HepG2 (cell line): ENCODE measurements around the gene PCGF2. TPM values are rescaled to one million over a fixed set of nuclear protein-coding genes. Genes with fewer than 3 reads are reported as not detected.

Experiments
- DMAP1 ChIP-seq: IDR thresholded peaks from 2 replicates; pipeline ENCODE4 v1.6.1; 2016
- HHEX ChIP-seq: IDR thresholded peaks from 2 replicates; pipeline ENCODE4 v1.6.1; 2016; ENCODE audit warnings: control low read depth
- JDP2 ChIP-seq: sonication (generic); formaldehyde crosslinking; IDR thresholded peaks from 2 replicates; pipeline ENCODE4 v1.8.1; 2022; ENCODE audit warnings: missing genetic modification reagents, borderline replicate concordance
- KDM6A ChIP-seq: IDR thresholded peaks from 2 replicates; pipeline ENCODE4 v1.6.1; 2016; ENCODE audit warnings: low read depth
- KMT2B ChIP-seq: IDR thresholded peaks from 2 replicates; pipeline ENCODE4 v1.6.1; 2016; ENCODE audit warnings: missing genetic modification reagents, missing compliant biosample characterization
- MED8 ChIP-seq: sonication (generic); formaldehyde crosslinking; IDR thresholded peaks from 2 replicates; pipeline ENCODE4 v1.8.1; 2023; ENCODE audit warnings: mild to moderate bottlenecking, missing genetic modification reagents; ENCODE audit not compliant: insufficient replicate concordance
- NR1H2 ChIP-seq: sonication (generic); formaldehyde crosslinking; IDR thresholded peaks from 2 replicates; pipeline ENCODE4 v1.8.1; 2022; ENCODE audit warnings: low read depth, missing genetic modification reagents, borderline replicate concordance
- PTBP1 ChIP-seq: fragments of 200-400 bp; formaldehyde crosslinking; IDR thresholded peaks from 2 replicates; pipeline ENCODE4 v1.6.1; 2018; ENCODE audit warnings: low read length, low read depth; ENCODE audit not compliant: poor library complexity, severe bottlenecking
- SALL1 ChIP-seq: sonication (generic); formaldehyde crosslinking; IDR thresholded peaks from 2 replicates; pipeline ENCODE4 v1.8.0; 2022; ENCODE audit warnings: mild to moderate bottlenecking, missing genetic modification reagents
- STAT5B ChIP-seq: sonication (generic); formaldehyde crosslinking; IDR thresholded peaks from 2 replicates; pipeline ENCODE4 v1.4.0; 2020; ENCODE audit warnings: missing genetic modification reagents
- ZBTB26 ChIP-seq: IDR thresholded peaks from 2 replicates; pipeline ENCODE4 v1.6.1; 2016; ENCODE audit warnings: missing compliant biosample characterization, missing genetic modification reagents, borderline replicate concordance
- ZFP82 ChIP-seq: sonication (generic); formaldehyde crosslinking; IDR thresholded peaks from 2 replicates; pipeline ENCODE4 v1.5.1; 2020; ENCODE audit warnings: mild to moderate bottlenecking, missing genetic modification reagents, borderline replicate concordance
- ZNF136 ChIP-seq: sonication (generic); formaldehyde crosslinking; IDR thresholded peaks from 2 replicates; pipeline ENCODE4 v1.8.1; 2022; ENCODE audit warnings: low read depth, mild to moderate bottlenecking, moderate library complexity, missing genetic modification reagents
- ZNF20 ChIP-seq: sonication (generic); formaldehyde crosslinking; IDR thresholded peaks from 2 replicates; pipeline ENCODE4 v1.4.0; 2020; ENCODE audit warnings: mild to moderate bottlenecking, moderate library complexity, missing genetic modification reagents
- ZNF414 ChIP-seq: sonication (generic); formaldehyde crosslinking; IDR thresholded peaks from 2 replicates; pipeline ENCODE4 v1.5.0; 2020; ENCODE audit warnings: missing genetic modification reagents
- ZNF557 ChIP-seq: sonication (generic); formaldehyde crosslinking; IDR thresholded peaks from 2 replicates; pipeline ENCODE4 v1.4.0; 2020; ENCODE audit warnings: missing genetic modification reagents
- ZNF629 ChIP-seq: sonication (generic); formaldehyde crosslinking; conservative IDR thresholded peaks from 2 replicates; pipeline ENCODE4 v1.5.0; 2020; ENCODE audit warnings: missing genetic modification reagents
- polyA plus RNA-seq, 8 experiments: library from polyadenylated mRNA; depleted of rRNA in 3 of 8; stranded (reverse) in 7 of 8; unstranded in 1 of 8; fragments of >200 nt; fragmentation: Illumina TruSeq in 4 of 8; extraction: Trizol in 4 of 8; gene quantifications; 2 replicates each; pipeline versions ENCODE4 v1.2.1 to v1.2.3, GENCODE V29; 2011 to 2016; ENCODE audit warnings: low read depth in 4 of 8, missing spikeins in 1 of 8, mixed read lengths in 1 of 8; ENCODE audit not compliant: insufficient read depth in 1 of 8
- total RNA-seq, 5 experiments: library from RNA; depleted of rRNA; stranded (reverse); fragments of >200 nt; fragmentation: Illumina TruSeq; extraction: Trizol; gene quantifications; 2 replicates each; pipeline ENCODE4 v1.2.3, GENCODE V29; 2016; ENCODE audit warnings: low read depth in 1 of 5
- TF ChIP-seq, protein P1 (sequence below): sonication (generic); formaldehyde crosslinking; IDR thresholded peaks from 2 replicates; pipeline ENCODE4 v1.4.0; 2020; ENCODE audit warnings: mild to moderate bottlenecking, low read depth, missing genetic modification reagents
- TF ChIP-seq, protein P2 (sequence below): sonication (generic); formaldehyde crosslinking; IDR thresholded peaks from 2 replicates; pipeline ENCODE4 v1.5.1; 2020; ENCODE audit warnings: mild to moderate bottlenecking, missing genetic modification reagents, moderate library complexity
- TF ChIP-seq, protein P3 (sequence below): sonication (generic); formaldehyde crosslinking; IDR thresholded peaks from 2 replicates; pipeline ENCODE4 v1.4.0; 2020; ENCODE audit warnings: missing genetic modification reagents

The PCGF2 gene
- total and polyA plus RNA-seq, 2 of the 13 experiments (the other 11 are each of a cell fraction or from before 2014, with no cell fraction given), result 11.6 to 29.4 TPM

GRCh38 chr17:38752308-38753070 is 4.4 kb upstream of the PCGF2 start, which contains the start of gene PSMB3 (continued):
- TF ChIP-seq ZNF136 (CRISPR knock-in tag), result 0 out of 2 replicates have a peak, but pooled peaks have one; percentile 60
- TF ChIP-seq ZNF414 (CRISPR knock-in tag), result peak; percentile 86; the same call in 1 of the 2 replicates
- no peak for TF ChIP-seq MED8
- TF ChIP-seq SALL1 (CRISPR knock-in tag), result peak; percentile 69
- TF ChIP-seq KMT2B (CRISPR knock-in tag), result peak; percentile 95
- TF ChIP-seq ZBTB26 (CRISPR knock-in tag), result 0 out of 2 replicates have a peak, but pooled peaks have one; percentile 25
- TF ChIP-seq STAT5B (CRISPR knock-in tag), result no peak
- TF ChIP-seq ZFP82, result no peak
- no peak for TF ChIP-seq JDP2
- TF ChIP-seq KDM6A (CRISPR knock-in tag), result 0 out of 2 replicates have a peak, but pooled peaks have one; percentile 31
- TF ChIP-seq, protein P1, sequence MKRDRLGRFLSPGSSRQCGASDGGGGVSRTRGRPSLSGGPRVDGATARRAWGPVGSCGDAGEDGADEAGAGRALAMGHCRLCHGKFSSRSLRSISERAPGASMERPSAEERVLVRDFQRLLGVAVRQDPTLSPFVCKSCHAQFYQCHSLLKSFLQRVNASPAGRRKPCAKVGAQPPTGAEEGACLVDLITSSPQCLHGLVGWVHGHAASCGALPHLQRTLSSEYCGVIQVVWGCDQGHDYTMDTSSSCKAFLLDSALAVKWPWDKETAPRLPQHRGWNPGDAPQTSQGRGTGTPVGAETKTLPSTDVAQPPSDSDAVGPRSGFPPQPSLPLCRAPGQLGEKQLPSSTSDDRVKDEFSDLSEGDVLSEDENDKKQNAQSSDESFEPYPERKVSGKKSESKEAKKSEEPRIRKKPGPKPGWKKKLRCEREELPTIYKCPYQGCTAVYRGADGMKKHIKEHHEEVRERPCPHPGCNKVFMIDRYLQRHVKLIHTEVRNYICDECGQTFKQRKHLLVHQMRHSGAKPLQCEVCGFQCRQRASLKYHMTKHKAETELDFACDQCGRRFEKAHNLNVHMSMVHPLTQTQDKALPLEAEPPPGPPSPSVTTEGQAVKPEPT (CRISPR knock-in tag), result peak; percentile 85; the same call in 1 of the 2 replicates
- TF ChIP-seq ZNF557 (CRISPR knock-in tag), result 0 out of 2 replicates have a peak, but pooled peaks have one; percentile 37
- TF ChIP-seq DMAP1 (CRISPR knock-in tag), result peak; percentile 96
- TF ChIP-seq HHEX (CRISPR knock-in tag), result peak; percentile 23; the same call in 1 of the 2 replicates
- no peak for TF ChIP-seq PTBP1
- TF ChIP-seq, protein P2, sequence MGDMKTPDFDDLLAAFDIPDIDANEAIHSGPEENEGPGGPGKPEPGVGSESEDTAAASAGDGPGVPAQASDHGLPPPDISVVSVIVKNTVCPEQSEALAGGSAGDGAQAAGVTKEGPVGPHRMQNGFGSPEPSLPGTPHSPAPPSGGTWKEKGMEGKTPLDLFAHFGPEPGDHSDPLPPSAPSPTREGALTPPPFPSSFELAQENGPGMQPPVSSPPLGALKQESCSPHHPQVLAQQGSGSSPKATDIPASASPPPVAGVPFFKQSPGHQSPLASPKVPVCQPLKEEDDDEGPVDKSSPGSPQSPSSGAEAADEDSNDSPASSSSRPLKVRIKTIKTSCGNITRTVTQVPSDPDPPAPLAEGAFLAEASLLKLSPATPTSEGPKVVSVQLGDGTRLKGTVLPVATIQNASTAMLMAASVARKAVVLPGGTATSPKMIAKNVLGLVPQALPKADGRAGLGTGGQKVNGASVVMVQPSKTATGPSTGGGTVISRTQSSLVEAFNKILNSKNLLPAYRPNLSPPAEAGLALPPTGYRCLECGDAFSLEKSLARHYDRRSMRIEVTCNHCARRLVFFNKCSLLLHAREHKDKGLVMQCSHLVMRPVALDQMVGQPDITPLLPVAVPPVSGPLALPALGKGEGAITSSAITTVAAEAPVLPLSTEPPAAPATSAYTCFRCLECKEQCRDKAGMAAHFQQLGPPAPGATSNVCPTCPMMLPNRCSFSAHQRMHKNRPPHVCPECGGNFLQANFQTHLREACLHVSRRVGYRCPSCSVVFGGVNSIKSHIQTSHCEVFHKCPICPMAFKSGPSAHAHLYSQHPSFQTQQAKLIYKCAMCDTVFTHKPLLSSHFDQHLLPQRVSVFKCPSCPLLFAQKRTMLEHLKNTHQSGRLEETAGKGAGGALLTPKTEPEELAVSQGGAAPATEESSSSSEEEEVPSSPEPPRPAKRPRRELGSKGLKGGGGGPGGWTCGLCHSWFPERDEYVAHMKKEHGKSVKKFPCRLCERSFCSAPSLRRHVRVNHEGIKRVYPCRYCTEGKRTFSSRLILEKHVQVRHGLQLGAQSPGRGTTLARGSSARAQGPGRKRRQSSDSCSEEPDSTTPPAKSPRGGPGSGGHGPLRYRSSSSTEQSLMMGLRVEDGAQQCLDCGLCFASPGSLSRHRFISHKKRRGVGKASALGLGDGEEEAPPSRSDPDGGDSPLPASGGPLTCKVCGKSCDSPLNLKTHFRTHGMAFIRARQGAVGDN (CRISPR knock-in tag), result peak; percentile 91
- TF ChIP-seq, protein P3, sequence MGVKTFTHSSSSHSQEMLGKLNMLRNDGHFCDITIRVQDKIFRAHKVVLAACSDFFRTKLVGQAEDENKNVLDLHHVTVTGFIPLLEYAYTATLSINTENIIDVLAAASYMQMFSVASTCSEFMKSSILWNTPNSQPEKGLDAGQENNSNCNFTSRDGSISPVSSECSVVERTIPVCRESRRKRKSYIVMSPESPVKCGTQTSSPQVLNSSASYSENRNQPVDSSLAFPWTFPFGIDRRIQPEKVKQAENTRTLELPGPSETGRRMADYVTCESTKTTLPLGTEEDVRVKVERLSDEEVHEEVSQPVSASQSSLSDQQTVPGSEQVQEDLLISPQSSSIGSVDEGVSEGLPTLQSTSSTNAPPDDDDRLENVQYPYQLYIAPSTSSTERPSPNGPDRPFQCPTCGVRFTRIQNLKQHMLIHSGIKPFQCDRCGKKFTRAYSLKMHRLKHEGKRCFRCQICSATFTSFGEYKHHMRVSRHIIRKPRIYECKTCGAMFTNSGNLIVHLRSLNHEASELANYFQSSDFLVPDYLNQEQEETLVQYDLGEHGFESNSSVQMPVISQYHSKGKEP (CRISPR knock-in tag), result 0 out of 2 replicates have a peak, but pooled peaks have one; percentile 5
- TF ChIP-seq ZNF629, result no peak; the same call in 1 of the 2 replicates
- no peak; the same call in 1 of the 2 replicates for TF ChIP-seq ZNF20 (CRISPR knock-in tag)
- no peak for TF ChIP-seq NR1H2 (CRISPR knock-in tag)
